ENCODE measurements around the gene SYTL3. TPM values are rescaled to one million over a fixed set of nuclear protein-coding genes. Genes with fewer than 3 reads are reported as not detected.
"Not testable (repeated sequence)": the region's sequence is repeated elsewhere in the genome, so short reads cannot be mapped to it uniquely, and the experiment has no call there.

SYTL3 gene
- total RNA-seq, 2 experiments from 2014 or later, result 97.8 to 101 TPM

DNA sequence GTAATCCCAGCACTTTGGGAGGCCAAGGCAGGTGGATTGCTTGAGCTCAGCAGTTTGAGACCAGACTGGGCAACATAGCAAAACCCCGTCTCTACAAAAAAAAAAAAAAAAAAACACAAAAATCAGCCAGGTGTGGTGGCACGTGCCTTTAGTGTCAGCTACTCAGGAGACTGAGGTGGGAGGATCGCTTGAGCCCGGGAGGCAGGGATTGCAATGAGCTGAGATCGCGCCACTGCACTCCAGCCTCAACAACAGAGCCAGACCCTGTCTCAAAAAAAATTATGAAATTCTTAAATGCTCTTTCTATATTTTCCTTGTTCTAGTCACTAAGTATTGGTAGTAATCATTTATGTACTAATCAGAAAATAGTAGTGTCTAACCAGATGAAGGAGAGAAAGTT, 30.6 kb downstream of the SYTL3 start:
- Mint-ChIP-seq H3K27me3 (no peaks in the 10 kb centered on the region), H3K4me3 (no peak overlapping the region), H3K27ac (no peak overlapping the region), H3K9me3 (no peaks in the 10 kb centered on the region), H3K4me1 (peaks cover 26% of the 10 kb centered on the region), H3K36me3 (peaks cover 74% of the 10 kb centered on the region)
- DNase-seq, result no peak

DNA sequence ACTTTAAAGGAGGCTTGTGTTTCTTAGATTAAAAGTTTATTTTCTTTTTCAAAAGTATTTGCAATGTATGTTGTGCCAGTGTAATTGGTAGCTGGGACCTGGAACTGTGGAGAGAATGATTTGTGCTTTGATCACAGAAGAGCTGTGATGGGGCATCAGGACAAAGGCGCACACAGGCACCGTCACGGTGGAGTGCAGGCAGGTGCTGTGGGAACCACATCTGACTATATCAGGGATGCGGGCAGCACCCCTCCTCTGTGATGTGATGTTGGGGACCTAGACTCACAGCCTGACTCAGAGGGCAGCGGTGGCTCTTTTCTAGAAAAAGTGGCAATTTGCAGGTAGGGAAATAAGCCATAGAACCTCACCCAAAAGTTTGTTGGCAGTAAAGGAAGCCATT, 34.5 kb downstream of the SYTL3 start:
- H3K4me1 Mint-ChIP-seq, result peaks cover 46% of the 10 kb centered on the region
- no peak for DNase-seq
- peaks cover 79% of the 10 kb centered on the region for H3K36me3 Mint-ChIP-seq
- H3K9me3 Mint-ChIP-seq, result peaks cover 8% of the 10 kb centered on the region
- H3K4me3 Mint-ChIP-seq, result no peak overlapping the region
- no peaks in the 10 kb centered on the region for H3K27me3 Mint-ChIP-seq
- H3K27ac Mint-ChIP-seq, result no peak overlapping the region

DNA sequence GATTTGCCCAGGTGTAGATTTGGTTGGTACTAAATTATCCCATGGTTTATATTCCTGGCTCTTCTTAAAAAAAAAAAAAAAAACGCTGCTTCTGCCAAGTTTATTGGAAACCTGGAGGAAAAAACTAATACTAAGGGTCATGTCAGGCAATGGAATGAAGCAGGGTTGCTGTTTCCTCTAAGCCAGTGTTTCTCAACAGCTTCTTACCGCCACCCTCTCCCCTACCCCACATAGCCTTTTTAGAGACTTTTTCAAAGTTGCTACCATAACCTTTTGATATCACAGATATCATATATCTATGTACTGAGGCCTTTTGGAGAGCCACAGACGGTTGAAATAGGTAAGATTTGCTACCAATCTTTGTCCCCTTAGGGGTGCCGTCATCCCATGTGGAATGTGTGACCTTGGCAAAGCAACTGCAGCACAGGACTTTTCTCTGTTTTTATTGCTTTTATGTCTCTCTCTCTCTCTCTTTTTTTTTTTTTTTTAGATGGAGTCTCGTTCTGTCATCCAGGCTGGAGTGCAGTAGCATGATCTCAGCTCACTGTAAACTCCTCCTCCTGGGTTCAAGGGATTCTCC, 35.0 kb downstream of the SYTL3 start:
- DNase-seq, result no peak
- Mint-ChIP-seq H3K4me1 (peaks cover 47% of the 10 kb centered on the region), H3K9me3 (peaks cover 8% of the 10 kb centered on the region), H3K36me3 (peaks cover 80% of the 10 kb centered on the region), H3K4me3 (no peak overlapping the region), H3K27me3 (no peaks in the 10 kb centered on the region), H3K27ac (no peak overlapping the region)

DNA sequence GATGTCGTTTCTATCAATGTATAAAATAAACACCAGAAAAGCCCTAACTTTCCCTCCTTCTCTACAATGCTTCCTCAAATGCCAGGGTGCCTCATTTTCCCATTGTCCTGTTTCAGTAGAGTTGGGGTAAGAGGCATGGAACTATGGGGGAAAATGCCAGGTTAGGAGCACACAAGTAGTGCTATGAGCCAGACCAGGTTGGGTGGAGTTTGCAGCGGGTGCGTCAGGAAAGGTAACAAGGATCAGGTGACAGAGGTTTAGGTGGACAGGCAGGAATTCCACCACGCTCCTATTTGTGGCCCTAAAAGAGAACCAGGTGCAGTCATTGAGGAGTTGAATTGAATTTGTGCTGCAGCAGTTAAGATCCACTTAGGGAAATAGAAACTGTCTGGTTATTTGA, 36.5 kb downstream of the SYTL3 start:
- no peak for DNase-seq
- Mint-ChIP-seq H3K4me3 (no peak overlapping the region), H3K27ac (peak overlapping the region; percentile 61), H3K9me3 (peaks cover 8% of the 10 kb centered on the region), H3K27me3 (no peaks in the 10 kb centered on the region), H3K4me1 (peaks cover 53% of the 10 kb centered on the region), H3K36me3 (peaks cover 78% of the 10 kb centered on the region)

DNA sequence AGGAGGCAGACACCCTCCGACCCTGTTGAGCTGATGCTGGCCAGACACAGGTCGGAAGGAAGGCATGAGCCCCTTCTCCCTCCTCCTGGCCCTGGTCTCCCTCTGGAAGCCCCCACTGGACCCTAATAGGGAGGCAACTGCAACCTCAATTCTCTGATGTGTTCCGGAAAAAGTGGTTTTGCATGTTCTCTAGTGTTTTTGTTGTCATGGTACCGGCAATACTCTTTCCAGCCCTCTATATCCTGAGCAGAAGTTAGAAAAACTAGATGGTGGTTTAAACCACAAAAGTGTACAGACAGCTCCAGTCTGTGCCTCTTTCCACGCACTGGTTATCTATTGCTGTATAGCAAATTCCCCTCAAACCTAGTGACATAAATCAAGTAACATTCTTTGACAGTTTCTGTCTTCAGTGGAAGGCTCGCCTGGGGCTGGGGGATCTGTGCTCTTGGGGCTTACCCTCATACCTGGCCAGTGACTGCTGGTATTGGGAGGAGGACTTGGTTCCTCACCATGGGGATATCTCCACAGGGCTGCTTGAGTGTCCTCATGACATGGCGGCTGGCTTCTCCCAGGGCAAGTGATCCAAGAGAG, 37.0 kb downstream of the SYTL3 start:
- Mint-ChIP-seq H3K36me3 (peaks cover 74% of the 10 kb centered on the region), H3K27ac (peak overlapping the region; percentile 61), H3K9me3 (peaks cover 8% of the 10 kb centered on the region), H3K4me1 (peaks cover 54% of the 10 kb centered on the region), H3K27me3 (no peaks in the 10 kb centered on the region), H3K4me3 (peak overlapping the region; percentile 40)
- peak; percentile 39 for DNase-seq

DNA sequence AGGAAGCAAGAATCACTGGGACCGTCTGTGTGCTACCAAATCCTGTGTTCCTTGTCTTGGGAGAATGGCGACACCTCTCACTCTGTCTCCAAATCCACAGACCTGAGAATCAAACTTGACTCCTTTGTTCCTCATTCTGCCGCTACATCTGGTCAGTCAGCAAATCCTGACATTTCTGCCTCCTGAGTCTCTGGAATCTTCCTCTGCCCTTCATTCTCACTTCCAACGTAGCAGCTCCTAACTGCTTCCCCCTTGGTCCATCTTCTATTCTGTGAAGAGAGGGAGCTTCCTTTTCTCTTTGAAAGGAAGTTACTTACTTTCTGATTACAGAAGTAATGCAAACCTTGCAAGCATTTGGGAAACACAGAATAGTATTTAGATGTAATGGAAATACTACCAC, 37.7 kb downstream of the SYTL3 start:
- H3K4me3 Mint-ChIP-seq, result no peak overlapping the region
- no peak for DNase-seq
- H3K9me3 Mint-ChIP-seq, result peaks cover 8% of the 10 kb centered on the region
- peak overlapping the region; percentile 61 for H3K27ac Mint-ChIP-seq
- H3K36me3 Mint-ChIP-seq, result peaks cover 71% of the 10 kb centered on the region
- H3K4me1 Mint-ChIP-seq, result peaks cover 54% of the 10 kb centered on the region
- H3K27me3 Mint-ChIP-seq, result no peaks in the 10 kb centered on the region

DNA sequence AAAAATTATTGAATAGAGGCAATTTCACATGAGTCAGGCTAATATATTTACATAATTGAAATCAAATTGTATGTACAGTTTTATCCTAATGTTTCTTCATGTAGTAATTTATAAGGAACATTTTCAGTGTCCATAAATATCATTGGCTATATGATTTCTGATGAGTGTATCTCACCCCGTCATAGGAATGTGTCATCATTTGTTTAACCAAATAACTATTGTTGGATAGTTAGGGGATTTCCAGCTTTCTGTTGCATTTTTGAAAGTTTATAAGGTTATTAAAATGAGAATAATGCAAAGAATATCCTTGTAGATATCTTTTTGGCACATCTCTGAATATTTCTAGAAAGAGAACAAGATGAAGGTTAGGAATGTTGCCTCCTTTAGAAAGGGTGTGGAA, 39.0 kb downstream of the SYTL3 start:
- no peak for DNase-seq
- Mint-ChIP-seq H3K36me3 (peaks cover 65% of the 10 kb centered on the region), H3K4me3 (no peak overlapping the region), H3K9me3 (peaks cover 8% of the 10 kb centered on the region), H3K4me1 (peaks cover 50% of the 10 kb centered on the region), H3K27me3 (no peaks in the 10 kb centered on the region), H3K27ac (no peak overlapping the region)

DNA sequence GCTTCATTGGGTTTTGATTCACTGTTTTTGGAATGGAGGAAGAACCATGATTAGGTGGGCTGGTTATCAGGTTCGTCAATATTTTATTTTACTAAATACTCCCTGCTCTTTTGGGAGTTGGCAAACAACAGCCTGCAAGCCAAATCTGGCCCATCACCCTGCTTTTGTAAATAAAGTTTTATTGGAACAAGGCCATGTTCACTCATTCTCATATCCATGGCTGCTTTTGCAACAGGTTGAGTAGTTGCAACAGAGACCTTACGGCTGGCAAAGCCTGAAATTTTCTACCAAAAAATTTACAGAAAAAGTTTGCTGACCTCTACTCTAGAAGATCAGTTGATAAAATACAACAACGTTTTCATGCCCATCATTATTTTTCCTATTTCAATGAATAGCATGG, 45.1 kb downstream of the SYTL3 start:
- peaks cover 35% of the 10 kb centered on the region for H3K36me3 Mint-ChIP-seq
- no peak overlapping the region for H3K4me3 Mint-ChIP-seq
- no peak overlapping the region for H3K27ac Mint-ChIP-seq
- DNase-seq, result no peak
- H3K27me3 Mint-ChIP-seq, result no peaks in the 10 kb centered on the region
- H3K9me3 Mint-ChIP-seq, result no peaks in the 10 kb centered on the region
- peaks cover 16% of the 10 kb centered on the region for H3K4me1 Mint-ChIP-seq

DNA sequence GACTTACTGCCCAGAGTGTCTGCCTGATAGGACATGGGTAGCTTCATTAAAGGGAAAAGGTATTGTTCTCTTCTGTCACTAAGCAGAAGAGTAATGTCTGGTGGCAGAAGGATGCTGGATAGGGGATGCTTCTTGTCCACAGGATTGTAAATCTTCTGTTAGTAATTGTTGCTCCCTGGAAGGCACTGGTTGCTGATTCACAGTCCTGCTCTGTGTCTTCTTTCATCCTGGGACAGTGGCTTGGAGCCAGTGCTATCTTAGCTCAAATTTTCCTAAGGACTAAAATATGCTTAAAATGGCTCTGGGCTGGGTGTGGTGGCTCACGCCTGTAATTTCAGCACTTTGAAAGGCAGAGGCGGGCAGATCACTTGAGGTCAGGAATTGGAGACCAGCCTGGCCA, 48.0 kb downstream of the SYTL3 start:
- Mint-ChIP-seq H3K4me3 (no peak overlapping the region), H3K36me3 (peaks cover 31% of the 10 kb centered on the region), H3K4me1 (peaks cover 16% of the 10 kb centered on the region), H3K9me3 (no peaks in the 10 kb centered on the region), H3K27ac (no peak overlapping the region), H3K27me3 (no peaks in the 10 kb centered on the region)
- no peak for DNase-seq

DNA sequence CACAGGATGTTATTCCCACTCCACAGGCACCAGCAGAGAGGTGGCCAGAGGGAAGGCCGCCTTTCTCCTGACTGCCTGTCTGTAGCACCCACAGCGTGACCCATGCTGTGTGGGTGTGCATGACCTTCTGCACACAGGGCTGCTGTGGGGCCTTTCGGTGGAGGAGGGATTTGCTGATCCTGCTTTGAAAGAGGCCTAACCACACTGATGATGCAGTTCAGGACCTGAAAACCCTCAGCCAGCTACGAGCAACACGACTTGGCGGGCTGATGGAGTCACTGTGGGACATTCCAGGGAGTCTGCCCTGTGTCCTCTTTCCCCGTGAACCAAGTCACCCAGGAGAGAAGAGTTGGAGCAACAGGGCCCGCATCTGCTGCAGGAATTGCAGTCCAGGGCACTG, 49.1 kb downstream of the SYTL3 start:
- Mint-ChIP-seq H3K27me3 (no peaks in the 10 kb centered on the region), H3K9me3 (no peaks in the 10 kb centered on the region), H3K4me1 (peaks cover 21% of the 10 kb centered on the region), H3K27ac (no peak overlapping the region), H3K4me3 (no peak overlapping the region), H3K36me3 (peaks cover 24% of the 10 kb centered on the region)
- peak; percentile 26 for DNase-seq

DNA sequence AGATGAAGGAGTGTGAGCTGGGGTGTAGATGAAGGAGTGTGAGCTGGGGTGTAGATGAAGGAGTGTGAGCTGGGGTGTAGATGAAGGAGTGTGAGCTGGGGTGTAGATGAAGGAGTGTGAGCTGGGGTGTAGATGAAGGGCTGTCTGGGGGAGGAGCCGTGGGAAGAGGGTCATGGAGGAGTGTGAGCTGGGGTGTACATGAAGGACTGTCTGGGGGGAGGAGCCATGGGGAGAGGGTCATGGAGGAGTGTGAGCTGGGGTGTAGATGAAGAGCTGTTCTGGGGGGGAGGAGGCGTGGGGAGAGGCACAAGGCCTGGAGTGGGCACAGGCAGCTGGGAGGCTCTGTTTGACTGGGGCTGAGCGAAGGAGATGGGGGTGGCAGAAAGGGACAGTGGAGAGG, 51.4 kb downstream of the SYTL3 start:
- not testable (repeated sequence) for H3K9me3 Mint-ChIP-seq, DNase-seq, H3K27me3 Mint-ChIP-seq, H3K4me3 Mint-ChIP-seq, H3K27ac Mint-ChIP-seq
- H3K4me1 Mint-ChIP-seq, result peaks cover 30% of the 10 kb centered on the region
- H3K36me3 Mint-ChIP-seq, result peaks cover 18% of the 10 kb centered on the region

DNA sequence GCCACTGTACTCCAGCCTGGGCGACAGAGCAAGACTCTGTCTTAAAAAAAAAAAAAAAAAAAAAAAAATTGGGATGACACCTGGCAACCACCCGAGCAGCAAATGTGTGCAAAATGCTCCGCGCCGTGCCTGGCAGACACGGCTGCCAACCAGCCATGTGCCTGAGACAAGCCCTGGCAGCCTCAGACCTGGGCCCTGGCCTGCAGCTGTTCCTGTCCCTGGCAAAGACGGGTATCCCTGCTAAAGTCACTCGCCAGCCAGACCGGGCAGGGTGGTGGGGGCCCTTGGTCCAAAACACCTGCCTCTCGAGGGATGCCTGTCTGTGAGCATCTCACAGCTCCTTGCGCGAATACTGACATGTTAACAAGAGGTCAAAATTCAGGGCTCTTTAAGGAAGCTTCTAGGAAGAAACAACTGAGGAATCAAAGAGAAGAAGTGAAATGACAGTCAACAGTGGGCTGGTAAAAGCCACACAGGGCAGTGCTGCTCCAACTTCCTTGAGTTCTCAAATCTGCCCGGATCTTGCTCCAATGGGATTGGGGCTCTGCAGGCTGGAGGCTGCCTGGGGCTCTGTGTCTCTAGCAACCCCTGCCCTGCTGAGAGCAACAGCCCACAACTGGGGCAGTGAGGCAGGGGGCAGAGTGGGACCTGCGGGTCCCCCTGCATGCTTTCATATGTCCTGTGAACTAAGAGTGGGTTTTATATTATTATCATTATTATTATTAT, 53.4 kb downstream of the SYTL3 start:
- peaks cover 32% of the 10 kb centered on the region for H3K4me1 Mint-ChIP-seq
- H3K27ac Mint-ChIP-seq, result no peak overlapping the region
- no peaks in the 10 kb centered on the region for H3K9me3 Mint-ChIP-seq
- no peak overlapping the region for H3K4me3 Mint-ChIP-seq
- H3K27me3 Mint-ChIP-seq, result no peaks in the 10 kb centered on the region
- peaks cover 12% of the 10 kb centered on the region for H3K36me3 Mint-ChIP-seq
- DNase-seq, result no peak

DNA sequence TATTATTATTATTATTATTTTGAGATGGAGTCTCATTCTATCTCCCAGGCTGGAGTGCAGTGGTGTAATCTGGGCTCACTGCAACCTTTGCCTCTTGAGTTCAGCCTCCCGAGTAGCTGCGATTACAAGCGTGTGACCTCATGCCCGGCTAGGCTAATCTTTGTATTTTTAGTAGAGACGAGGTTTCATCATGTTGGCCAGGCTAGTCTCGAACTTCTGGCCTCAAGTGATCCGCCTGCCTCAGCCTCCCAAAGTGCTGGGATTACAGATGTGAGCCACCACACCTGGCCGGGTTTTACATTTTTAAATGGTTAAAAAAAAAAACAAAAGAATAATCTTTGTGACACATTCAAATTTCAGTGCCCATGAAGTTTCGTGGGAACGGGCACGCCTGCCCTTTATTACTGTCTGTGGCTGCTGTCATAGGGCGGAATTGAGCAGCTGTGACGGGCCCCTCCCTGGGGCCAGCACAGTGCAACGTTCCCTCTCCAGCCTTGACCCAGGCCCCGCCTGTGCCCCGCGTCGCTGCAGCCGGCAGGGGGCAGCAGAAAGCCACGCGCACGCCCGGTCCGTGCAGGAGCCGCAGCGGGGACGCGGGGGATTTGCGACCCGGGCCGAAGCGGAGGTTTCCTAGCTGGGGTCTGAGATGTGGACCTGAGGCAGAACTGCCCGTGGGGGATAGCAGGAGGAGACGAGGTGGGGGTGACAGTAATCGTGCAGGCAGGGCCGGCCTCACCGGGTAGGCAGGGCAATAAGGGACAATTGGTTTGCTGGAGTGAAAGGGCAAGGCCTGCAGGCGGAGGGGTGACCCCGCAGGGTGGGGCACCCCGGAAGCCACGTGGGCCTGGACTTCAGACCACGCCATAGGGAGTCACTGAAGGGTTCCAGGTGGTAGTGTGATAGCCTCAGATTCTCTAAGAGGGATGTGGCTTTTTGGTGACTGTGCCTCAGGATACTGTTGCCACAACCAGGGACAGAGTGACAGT, 54.3 kb downstream of the SYTL3 start:
- H3K36me3 Mint-ChIP-seq, result peaks cover 11% of the 10 kb centered on the region
- no peaks in the 10 kb centered on the region for H3K27me3 Mint-ChIP-seq
- no peaks in the 10 kb centered on the region for H3K9me3 Mint-ChIP-seq
- H3K4me3 Mint-ChIP-seq, result peak overlapping the region; percentile 69
- peak overlapping the region; percentile 66 for H3K27ac Mint-ChIP-seq
- H3K4me1 Mint-ChIP-seq, result peaks cover 25% of the 10 kb centered on the region
- peak; percentile 80 for DNase-seq

DNA sequence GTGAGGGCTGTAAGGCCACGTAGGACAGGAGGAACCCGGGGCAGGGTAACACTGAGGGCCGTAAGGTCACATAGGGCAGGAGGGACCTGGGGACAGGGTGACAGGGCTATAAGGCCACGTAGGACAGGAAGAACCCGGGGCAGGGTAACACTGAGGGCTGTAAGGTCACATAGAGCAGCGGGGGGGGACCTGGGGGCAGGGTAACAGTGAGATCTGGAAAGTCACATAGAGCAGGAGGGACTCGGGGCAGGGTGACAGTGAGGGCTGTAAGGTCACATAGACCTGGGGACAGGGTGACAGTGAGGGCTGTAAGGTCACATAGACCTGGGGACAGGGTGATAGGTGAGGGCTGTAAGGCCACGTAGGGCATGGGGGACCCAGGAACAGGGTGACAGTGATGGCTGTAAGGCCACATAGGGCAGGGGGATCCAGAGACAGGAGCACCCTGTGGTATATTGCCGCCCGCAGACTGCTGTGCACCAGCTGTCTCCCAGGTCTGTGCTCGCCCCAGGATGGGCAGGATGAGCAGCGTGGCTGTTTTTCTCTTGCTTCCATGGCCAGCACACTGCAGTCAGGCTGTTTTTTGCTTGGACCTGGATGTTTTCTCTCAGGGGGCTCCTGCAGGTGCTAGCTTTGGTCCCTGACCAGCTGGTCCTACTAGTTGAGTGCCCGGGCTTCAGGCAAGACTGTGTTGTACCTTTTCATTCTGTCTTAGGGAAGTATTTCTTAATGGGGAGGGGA, 55.7 kb downstream of the SYTL3 start:
- Mint-ChIP-seq H3K27ac (no peak overlapping the region), H3K4me1 (peaks cover 21% of the 10 kb centered on the region), H3K4me3 (no peak overlapping the region), H3K27me3 (no peaks in the 10 kb centered on the region), H3K36me3 (peaks cover 19% of the 10 kb centered on the region), H3K9me3 (no peaks in the 10 kb centered on the region)
- no peak for DNase-seq
